Spinal cord (tissue), 10 donors: ENCODE measurements around the gene CEP19. TPM values are rescaled to one million over a fixed set of nuclear protein-coding genes. Genes with fewer than 3 reads are reported as not detected.
A peak's percentile ranks its signal among the peaks of the same experiment; 100 is the strongest.

Experiments
- DNase-seq, 6 donors: peaks; one replicate each; pipeline versions ENCODE4 v3.0.0 to v3.0.0-alpha.2; 2013 to 2015; ENCODE audit warnings: low spot score in 6 of 6, low read depth in 4 of 6
- H3K27ac ChIP-seq: one replicate; pipeline ENCODE4 v1.5.1; 2013; ENCODE audit warnings: low read depth, low read length, control low read depth
- H3K27me3 ChIP-seq: one replicate; pipeline ENCODE4 v1.6.1; 2013; ENCODE audit warnings: low read length; ENCODE audit not compliant: control insufficient read depth, insufficient read depth
- H3K36me3 ChIP-seq: one replicate; pipeline ENCODE4 v1.6.1; 2013; ENCODE audit warnings: low read length; ENCODE audit not compliant: control insufficient read depth, insufficient read depth
- H3K4me1 ChIP-seq: one replicate; pipeline ENCODE4 v1.6.1; 2013; ENCODE audit warnings: low read length; ENCODE audit not compliant: control insufficient read depth, insufficient read depth
- H3K4me3 ChIP-seq: one replicate; pipeline ENCODE4 v1.5.1; 2013; ENCODE audit warnings: low read depth, low read length, control low read depth
- H3K9me3 ChIP-seq: one replicate; pipeline ENCODE4 v1.6.1; 2013; ENCODE audit warnings: low read length; ENCODE audit not compliant: control insufficient read depth, insufficient read depth
- WGBS: methylation state at CpG from one replicate; pipeline ENCODE4 v1.1.5; 2013; ENCODE audit warnings: missing lambda C conversion rate; ENCODE audit not compliant: insufficient coverage; 5-methylcytosine and 5-hydroxymethylcytosine counted together
- polyA plus RNA-seq, 2 donors: library from polyadenylated mRNA; unstranded; fragments of 120-200 nt; gene quantifications; one replicate each; pipeline ENCODE4 v1.2.1, GENCODE V29; 2013; ENCODE audit not compliant: insufficient read length in 2 of 2
- total RNA-seq, 2 donors: library from RNA; depleted of rRNA in 1 of 2; stranded (reverse); fragments of 120-200 nt in 1 of 2; fragments of >200 nt in 1 of 2; gene quantifications; one replicate each; pipeline versions ENCODE4 v1.2.3 to v1.2.4, GENCODE V29; 2013 to 2014
- donor health status: healthy.

Gene CEP19
- total and polyA plus RNA-seq, 4 donors, result 5.8 to 11.7 (median 10.3) TPM

DNA sequence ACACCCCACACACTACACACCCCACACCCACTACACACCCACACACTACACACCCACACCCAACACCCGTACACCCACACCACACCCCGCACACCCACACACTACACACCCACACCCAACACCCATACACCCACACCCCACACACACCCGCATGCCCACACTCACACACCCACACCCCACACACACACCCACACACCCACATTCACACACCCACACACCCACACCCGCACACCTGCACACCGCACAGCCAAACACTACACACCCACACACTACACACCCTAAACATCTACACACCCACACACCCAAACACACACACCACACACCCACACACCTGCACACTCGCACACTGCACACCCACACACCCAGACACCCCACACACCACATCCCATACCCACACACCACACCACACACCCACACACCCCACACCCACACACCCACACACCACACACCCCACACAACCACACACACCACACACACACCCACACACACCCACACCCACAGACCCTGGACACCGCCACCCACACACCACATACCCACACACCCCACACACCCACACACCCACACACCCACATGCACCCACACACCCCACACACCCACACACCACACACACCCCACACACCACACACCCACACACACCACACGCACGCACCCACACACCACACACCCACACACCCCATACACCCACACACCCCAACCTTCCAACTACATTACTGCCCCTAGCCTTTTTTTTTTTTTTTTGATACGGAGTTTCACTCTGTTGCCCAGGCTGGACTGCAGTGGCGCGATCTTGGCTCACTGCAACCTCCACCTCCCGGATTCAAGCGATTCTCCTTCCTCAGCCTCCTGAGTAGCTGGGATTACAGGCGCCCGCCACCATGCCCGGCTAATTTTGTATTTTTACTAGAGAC is 16.9 kb downstream of the CEP19 start:
- Histone ChIP-seq H3K9me3 (no peaks in the 10 kb centered on the region), H3K4me3 (no peak overlapping the region), H3K4me1 (no peaks in the 10 kb centered on the region), H3K27ac (no peak overlapping the region), H3K27me3 (no peaks in the 10 kb centered on the region), H3K36me3 (no peaks in the 10 kb centered on the region)
- WGBS, result 94% methylated on average over 13 of the region's 17 CpGs
- DNase-seq, result no peak

DNA sequence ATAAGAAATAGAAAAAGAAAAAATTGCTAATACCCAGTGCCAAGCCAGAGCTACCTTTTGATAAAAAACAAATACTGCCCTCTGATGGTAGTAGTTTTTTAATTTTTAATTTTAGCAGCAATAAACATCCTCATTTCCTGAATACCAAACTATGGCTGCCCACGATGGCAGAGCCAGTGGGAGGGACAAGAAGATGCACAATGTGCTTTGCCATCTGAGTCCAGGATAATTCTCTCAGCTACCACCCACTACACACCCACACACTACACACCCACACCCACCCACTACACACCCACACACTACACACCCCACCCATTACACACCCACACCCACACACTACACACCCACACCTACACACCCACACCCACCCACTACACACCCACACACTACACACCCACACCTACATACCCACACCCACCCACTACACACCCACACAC is 17.8 kb downstream of the CEP19 start:
- no peaks in the 10 kb centered on the region for H3K36me3 ChIP-seq
- WGBS, result 38% methylated on average over 1 of the region's 1 CpG
- no peaks in the 10 kb centered on the region for H3K4me1 ChIP-seq
- no peak overlapping the region for H3K27ac ChIP-seq
- no peaks in the 10 kb centered on the region for H3K9me3 ChIP-seq
- H3K27me3 ChIP-seq, result no peaks in the 10 kb centered on the region
- peak in 1 of 6 donors; percentile 35 for DNase-seq
- H3K4me3 ChIP-seq, result no peak overlapping the region

DNA sequence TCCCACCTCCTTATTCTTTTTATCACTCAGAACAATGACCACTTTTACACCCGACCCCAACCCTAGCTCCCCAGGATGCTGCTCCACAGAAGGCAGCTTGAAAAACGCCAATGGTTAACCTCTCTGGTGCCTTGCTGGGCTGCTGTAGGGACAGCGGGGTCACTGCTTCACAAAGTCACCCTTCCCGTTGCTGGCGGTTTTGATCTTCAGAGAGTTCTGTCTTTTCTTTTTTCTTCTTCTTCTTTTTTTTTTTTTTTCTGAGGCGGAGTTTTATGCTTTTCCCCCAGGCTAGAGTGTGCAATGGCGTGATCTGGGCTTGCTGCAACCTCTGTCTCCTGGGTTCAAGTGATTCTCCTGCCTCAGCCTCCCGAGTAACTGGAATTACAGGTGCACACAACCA is 20.7 kb downstream of the CEP19 start:
- Histone ChIP-seq H3K9me3 (no peaks in the 10 kb centered on the region), H3K27me3 (no peaks in the 10 kb centered on the region), H3K4me3 (no peak overlapping the region), H3K36me3 (no peaks in the 10 kb centered on the region), H3K4me1 (no peaks in the 10 kb centered on the region), H3K27ac (no peak overlapping the region)
- no peak for DNase-seq
- WGBS, result 54% methylated on average over 5 of the region's 8 CpGs

DNA sequence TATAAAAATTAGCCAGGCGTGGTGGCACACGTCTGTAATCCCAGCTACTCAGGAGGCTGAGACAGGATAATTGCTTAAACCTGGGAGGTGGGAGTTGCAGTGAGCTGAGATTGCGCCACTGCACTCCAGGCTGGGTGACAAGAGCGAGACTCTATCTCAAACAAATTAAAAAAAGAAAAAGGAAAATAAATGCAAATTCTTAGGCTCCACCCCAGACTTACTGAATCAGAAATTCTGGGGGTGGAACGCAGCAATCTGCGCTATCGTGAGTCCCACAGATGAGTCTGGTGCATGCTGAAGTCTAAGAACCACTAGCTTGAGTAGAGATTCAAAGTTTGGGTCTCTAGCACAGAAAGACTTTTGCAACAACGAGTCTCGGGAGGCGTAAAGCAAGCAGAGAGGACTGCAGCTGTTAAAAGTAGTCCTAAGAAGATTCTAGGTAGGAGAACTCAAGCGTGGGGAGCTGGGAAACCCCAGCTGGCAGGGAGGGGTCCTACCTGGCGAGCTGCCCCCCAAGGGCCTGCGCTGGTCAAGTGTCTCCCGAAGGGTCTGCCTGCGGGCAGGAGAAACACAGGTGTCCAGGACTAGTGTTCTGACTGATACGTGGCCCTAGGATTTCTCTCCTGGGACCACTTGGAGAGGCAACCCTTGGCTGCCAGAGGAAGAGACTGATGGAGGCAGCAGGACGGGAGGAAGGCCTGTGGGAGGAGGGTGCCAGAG is 21.9 kb downstream of the CEP19 start:
- H3K27me3 ChIP-seq, result no peaks in the 10 kb centered on the region
- H3K4me3 ChIP-seq, result no peak overlapping the region
- 94% methylated on average over 11 of the region's 17 CpGs for WGBS
- H3K36me3 ChIP-seq, result no peaks in the 10 kb centered on the region
- DNase-seq, result no peak
- H3K27ac ChIP-seq, result no peak overlapping the region
- peaks cover 1% of the 10 kb centered on the region for H3K4me1 ChIP-seq
- no peaks in the 10 kb centered on the region for H3K9me3 ChIP-seq

DNA sequence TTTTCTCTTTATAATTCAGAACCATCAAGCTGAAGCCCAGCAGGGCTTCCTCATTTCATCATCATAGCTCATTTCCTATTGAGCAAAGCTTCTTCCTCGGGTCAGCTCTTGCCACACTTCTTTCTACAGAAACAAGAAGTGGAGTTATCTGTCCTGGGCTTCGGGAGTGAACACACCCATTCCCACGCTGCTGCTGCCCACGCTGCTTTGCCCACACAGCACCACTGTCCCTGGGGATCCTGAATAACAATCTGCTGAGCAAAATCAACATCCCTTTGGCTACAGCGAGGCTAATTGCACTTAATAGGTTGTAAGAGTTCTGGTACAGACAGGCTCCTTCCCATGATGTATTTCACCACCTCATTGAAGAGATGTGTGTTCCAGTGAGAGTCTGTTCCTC is 23.7 kb downstream of the CEP19 start:
- no peak for DNase-seq
- WGBS, result 37% methylated on average over 2 of the region's 5 CpGs
- no peak overlapping the region for H3K27ac ChIP-seq

DNA sequence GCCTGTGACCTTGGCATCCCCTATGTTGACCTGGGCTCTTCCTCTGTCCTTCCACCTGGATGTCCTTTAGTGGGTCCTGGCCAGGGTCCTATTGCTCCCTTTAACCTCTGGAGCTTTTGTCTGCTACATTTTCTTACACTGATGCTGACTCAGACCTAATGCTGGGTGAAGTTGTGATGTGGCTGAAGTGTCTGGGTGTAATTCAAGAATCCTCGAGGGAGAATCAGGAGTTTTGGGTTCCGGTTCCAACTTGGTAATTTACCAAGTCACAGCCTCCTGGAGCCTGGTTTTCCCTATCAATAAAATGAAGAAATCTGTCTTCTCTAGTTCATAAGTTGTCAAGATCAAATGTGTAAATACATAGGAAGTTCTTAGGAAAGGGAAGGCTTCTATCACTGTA is 25.6 kb downstream of the CEP19 start:
- H3K4me1 ChIP-seq, result peaks cover 6% of the 10 kb centered on the region

More for the DNA sequence above, 23.7 kb downstream of the CEP19 start:
- H3K4me1 ChIP-seq, result peaks cover 6% of the 10 kb centered on the region
- no peaks in the 10 kb centered on the region for H3K9me3 ChIP-seq
- no peak overlapping the region for H3K4me3 ChIP-seq
- no peaks in the 10 kb centered on the region for H3K36me3 ChIP-seq
- no peaks in the 10 kb centered on the region for H3K27me3 ChIP-seq

DNA sequence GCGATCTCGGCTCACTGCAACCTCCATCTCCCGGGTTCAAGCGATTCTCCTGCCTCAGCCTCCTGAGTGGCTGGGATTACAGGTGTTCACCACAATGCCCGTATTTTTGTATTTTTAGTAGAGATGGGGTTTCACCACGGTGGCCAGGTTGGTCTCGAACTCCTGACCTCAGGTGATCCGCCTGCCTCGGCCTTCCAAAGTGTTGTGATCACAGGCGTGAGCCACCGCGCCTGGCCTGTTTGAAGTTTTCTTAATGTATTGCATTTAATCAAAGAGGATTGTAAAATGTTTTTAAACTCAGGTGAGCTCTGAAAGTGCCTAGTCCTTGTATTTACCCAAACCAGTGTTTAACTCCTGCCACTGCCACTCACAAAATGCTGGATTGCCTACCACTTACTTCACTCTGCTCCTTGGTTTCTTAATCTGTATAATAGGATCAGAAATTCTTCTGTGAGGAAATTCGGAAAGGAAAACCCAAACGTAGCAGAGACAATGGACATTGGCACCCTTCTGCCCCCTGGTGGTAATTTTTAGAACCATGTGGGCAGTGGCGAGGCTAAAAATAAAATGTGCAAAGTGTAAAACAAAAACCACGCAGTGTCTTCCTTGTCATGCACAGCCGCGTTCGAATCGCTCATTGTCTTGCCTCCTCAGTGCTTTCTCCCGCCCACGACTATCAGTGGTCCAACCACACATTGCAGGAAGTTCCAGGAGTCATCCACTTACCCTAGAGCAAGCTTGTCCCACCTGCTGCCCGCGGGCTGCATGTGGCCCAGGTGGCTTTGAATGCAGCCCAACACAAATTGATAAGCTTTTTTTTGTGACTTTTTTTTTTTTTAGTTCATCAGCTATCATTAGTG is 27.3 kb downstream of the CEP19 start:
- H3K4me3 ChIP-seq, result no peak overlapping the region
- 45% methylated on average over 18 of the region's 24 CpGs for WGBS
- H3K4me1 ChIP-seq, result peaks cover 6% of the 10 kb centered on the region
- H3K27me3 ChIP-seq, result no peaks in the 10 kb centered on the region
- peak in 5 of 6 donors; percentile 31 to 90 (median 60) for DNase-seq
- H3K36me3 ChIP-seq, result no peaks in the 10 kb centered on the region
- H3K27ac ChIP-seq, result no peak overlapping the region
- no peaks in the 10 kb centered on the region for H3K9me3 ChIP-seq

More for the DNA sequence above, 25.6 kb downstream of the CEP19 start:
- Histone ChIP-seq H3K27me3 (no peaks in the 10 kb centered on the region), H3K4me3 (no peak overlapping the region), H3K36me3 (no peaks in the 10 kb centered on the region), H3K27ac (no peak overlapping the region), H3K9me3 (no peaks in the 10 kb centered on the region)
- WGBS, result 100% methylated on average over 2 of the region's 2 CpGs
- DNase-seq, result no peak

DNA sequence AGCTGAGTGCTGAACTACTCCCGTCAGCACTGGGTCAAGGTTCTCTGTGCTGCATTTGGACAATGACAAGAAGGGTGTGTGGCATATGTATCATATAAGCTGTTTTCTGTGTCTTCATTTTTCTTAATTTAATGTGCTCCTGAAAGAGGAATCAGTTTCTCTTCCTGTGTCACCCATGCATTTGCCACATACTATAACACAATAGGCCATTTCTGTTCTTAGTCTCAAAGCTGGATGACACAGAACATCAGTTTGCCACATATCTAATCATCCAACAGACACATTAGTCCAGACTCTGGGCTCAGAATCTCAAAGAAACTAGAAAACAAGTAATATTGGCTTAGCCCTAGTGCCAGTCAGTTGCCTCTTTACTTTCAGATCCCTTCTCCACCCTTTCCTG is 34.1 kb downstream of the CEP19 start:
- H3K27me3 ChIP-seq, result no peaks in the 10 kb centered on the region
- WGBS, result no CpG with 5 or more reads among the region's 1 CpG
- no peak overlapping the region for H3K27ac ChIP-seq
- no peak overlapping the region for H3K4me3 ChIP-seq
- H3K4me1 ChIP-seq, result no peaks in the 10 kb centered on the region
- no peaks in the 10 kb centered on the region for H3K9me3 ChIP-seq
- H3K36me3 ChIP-seq, result no peaks in the 10 kb centered on the region
- no peak for DNase-seq

DNA sequence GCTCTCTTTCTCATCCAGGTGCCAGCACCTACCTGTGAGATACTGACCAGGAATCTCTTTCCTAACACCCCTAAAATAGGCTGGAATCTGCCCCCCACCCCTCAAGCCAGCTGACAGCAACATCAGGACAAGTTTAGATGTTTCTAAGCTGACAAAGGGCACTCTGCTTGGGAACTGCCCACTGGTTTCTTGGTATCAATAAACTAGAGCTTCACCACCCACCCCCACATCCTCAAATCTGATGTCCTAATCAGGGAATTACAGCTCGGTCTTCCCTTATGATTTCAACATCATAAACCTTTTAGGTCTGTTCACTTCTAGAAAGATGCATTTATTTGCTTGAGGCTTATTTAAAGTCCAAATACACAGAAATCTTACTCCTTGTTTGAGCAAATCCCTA is 34.7 kb downstream of the CEP19 start:
- no CpG with 5 or more reads among the region's 1 CpG for WGBS
- no peaks in the 10 kb centered on the region for H3K36me3 ChIP-seq

More for the DNA sequence above, 34.7 kb downstream of the CEP19 start:
- no peak overlapping the region for H3K4me3 ChIP-seq
- H3K27ac ChIP-seq, result no peak overlapping the region
- DNase-seq, result no peak
- H3K4me1 ChIP-seq, result no peaks in the 10 kb centered on the region
- H3K27me3 ChIP-seq, result no peaks in the 10 kb centered on the region
- H3K9me3 ChIP-seq, result no peaks in the 10 kb centered on the region
